ENCODE data around the gene LRRIQ4.

The LRRIQ4 gene

GRCh38 chr3:169811631-169812331 lies 889 bp upstream of the LRRIQ4 start:
- peak; percentile 30 for DNase-seq

GRCh38 chr3:169813278-169813677 lies 608 bp downstream of the LRRIQ4 start:
- DNase-seq = no peak

DNA sequence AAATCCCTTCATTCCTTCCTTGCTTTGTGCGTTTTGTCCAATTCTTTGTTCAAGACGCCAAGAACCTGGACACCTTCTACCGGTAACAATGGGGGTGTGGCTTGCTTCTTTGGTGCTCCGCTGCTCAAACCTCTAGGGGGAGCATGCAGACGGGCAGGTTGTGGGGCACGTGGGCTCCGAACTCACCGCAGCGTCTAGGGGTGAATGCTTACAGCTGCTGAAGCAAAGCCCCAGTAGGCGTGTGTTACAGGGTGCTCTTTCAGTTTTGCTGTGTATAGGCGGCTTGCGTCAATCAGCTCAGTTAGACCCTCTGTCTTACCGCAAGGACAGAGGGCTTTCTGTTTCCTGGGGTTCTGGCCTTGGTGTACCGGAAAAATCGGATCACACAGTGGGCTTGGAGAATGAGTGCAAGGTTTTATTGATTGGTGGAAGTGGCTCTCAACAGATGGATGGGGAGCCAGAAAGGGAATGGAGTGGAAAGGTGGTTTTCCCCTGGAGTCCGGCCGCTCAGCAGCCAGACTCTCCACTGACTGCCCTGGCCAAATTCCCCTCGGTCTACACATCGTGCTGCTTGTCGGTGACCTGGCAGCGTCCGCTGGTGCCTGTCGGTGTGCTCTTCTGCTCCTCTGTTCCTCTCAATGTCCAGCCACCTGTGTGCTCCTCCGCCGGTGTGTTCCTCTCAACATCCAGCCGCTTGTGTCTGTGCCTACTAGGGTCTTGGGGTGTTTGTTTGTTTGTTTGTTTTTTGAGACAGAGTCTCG lies 1.3 kb downstream of the LRRIQ4 start:
- peak; percentile 20 for DNase-seq

- no peak for DNase-seq
Observed at GRCh38 chr3:169815590-169816150, 3.0 kb downstream of the LRRIQ4 start.

DNA sequence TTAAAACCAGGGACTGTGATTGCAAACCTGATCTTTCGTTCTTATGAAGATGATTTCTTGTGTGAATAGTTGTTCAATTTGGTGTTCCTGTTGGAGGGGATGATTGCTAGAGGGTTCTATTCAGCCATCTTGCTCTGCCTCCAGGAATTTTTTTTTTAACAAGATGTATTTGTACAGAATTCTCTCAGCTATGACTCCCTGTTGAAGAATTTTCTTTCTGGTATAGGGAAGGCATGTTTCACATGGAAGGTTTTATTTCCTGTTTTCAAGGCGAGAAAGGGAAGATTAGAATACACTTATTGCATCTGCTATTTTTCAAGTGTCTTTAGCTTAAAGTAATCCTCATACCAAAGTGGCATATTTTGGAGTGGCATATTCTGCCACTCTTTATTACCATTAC lies 5.6 kb downstream of the LRRIQ4 start:
- no peak for DNase-seq

GRCh38 chr3:169822091-169822490 lies 9.4 kb downstream of the LRRIQ4 start:
- DNase-seq = peak; percentile 6

GRCh38 chr3:169822540-169822939 lies 9.9 kb downstream of the LRRIQ4 start:
- peak; percentile 78 for DNase-seq

GRCh38 chr3:169822983-169823382 lies 10.3 kb downstream of the LRRIQ4 start:
- DNase-seq = peak; percentile 21

- no peak for DNase-seq
Observed at GRCh38 chr3:169825316-169825715, 12.6 kb downstream of the LRRIQ4 start.

GRCh38 chr3:169827712-169828111 lies 15.0 kb downstream of the LRRIQ4 start:
- DNase-seq = no peak

- DNase-seq = no peak
Observed at GRCh38 chr3:169835533-169835932, 22.9 kb downstream of the LRRIQ4 start.

DNA sequence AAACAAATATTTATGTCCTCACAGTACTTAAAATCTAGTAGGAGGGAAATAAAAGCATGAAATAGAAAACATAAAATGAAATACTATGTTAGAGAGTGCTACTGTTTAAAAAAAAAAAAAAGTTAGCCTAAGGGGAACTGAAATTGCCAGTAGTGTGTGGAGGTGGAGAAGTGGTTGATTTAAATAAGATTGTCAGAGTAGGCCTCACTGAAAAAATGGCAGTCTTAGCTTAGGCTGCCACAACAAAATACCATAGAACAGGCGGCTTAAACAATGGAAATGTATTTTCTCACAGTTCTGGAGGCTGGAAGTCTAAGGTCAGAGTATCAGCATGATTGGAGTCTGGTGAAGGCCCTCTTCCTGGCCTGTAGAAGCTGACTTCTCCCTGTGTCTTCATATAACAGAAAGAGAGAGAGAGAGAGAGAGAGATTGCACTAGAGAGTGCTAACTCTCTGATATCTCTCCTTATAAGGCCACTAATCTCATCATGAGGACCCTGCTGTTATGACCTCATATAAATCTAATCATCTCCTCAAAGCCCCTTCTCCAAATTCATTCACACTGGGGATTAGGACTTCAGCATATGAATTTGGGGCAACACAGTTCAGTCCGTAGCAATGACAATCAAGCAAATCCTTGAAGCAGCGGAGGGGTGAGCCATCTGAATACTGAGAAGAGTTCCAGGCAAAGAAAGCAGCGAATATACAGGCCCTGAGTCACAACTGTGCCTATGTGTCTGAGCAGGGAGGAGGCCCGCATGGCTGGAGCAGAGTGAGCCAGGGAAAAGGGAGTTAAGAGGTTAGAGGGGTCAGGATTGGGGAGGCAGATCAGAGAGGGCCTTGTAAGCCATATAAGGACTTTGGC lies 23.6 kb downstream of the LRRIQ4 start:
- no peak for DNase-seq

GRCh38 chr3:169836942-169837275 lies 24.2 kb downstream of the LRRIQ4 start:
- DNase-seq = no peak

GRCh38 chr3:169838511-169839030 lies 25.9 kb downstream of the LRRIQ4 start:
- DNase-seq = no peak

- DNase-seq = no peak
Observed at GRCh38 chr3:169841171-169841570, 28.5 kb downstream of the LRRIQ4 start.

DNA sequence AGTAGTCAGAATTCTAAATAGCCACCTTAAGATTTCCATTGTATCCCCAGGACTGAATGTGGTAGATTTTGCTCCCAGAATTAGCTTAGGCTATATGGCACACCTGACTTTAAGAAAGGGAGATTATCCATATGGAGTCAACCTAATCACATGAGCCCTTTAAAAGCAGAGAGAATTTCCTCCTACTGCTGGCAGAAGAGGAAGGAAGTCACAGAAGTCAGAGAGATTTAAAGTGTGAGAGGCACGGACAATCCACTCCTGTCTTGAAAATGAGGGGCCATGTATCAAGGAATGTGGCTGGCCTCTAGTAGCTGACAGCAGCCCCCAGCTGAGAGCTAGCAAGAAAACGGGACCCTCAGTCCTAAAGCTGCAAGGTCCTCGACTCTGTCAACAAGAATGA lies 30.3 kb downstream of the LRRIQ4 start:
- no peak for DNase-seq

DNA sequence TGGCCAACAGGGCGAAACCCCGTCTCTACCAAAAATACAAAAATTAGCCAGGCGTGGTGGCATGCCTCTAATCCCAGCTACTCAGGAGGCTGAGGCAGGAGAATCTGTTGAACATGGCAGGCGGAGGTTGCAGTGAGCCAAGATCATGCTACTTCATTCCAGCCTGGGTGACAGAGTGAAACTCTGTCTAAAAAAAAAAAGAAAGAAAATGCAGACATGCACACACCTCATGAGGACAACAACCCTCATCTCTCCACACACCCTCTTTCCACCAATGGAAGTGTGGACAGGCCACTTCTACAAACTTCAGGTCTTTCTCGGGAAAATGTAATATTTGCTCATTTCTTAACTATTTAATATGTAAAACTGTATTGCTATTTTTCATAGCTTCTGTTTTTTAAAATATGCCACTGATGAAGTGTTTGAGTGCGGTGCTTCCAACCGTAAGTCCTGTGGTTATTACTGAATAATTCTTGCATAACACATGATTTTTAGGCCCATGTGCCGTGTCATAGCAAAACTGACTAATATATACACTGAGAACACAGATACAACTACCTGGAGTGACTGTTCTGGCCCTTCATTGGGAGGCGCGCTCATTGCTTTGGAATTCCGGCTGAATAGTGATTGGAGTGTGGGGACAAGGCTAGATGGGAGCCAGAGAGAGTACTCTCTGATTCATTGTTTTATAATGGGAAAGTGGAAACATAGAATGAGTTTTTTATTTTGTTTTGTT lies 34.0 kb downstream of the LRRIQ4 start:
- no peak for DNase-seq

- DNase-seq = peak; percentile 87
Observed at GRCh38 chr3:169847896-169848295, 35.2 kb downstream of the LRRIQ4 start.

- no peak for DNase-seq
Observed at GRCh38 chr3:169848741-169849140, 36.1 kb downstream of the LRRIQ4 start.

DNA sequence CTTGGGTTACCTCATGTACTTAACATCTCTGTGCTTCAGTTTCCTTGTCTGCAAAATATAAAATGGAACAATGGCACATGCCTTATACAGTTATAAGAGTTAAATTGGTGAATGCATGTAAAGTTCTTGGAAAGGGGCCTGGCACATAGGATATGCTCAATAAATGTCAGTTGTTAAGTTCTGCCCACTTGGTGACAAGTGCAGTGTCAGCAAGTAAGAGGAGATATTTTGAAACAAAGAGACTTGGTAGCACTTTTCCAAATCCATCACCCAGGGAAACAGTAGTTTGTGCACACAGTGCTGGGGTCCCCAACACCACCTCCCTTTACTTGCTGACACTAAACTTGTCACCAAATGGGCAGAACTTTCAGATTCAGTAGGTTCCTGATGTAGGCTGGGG lies 37.9 kb downstream of the LRRIQ4 start:
- DNase-seq = no peak

GRCh38 chr3:169855514-169855913 lies 42.8 kb downstream of the LRRIQ4 start:
- DNase-seq = no peak

DNA sequence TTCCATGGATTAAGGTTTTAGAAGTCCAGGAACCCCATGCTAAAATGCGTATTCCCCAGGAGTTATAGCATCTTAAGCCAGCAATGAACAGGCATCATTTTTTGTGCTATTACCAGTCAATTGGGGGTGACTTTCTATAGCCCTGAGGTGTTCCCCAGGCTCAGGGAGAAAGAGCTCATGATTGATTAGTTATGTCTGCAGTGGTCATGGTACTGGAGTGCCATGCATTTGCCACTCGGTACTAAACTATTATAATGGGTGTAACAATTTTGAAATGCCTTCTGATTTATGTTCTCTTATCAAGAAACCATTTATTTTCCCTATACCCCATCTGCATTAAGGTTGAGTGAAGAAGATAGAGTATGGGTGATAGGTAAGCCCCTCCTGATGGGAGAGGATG lies 45.1 kb downstream of the LRRIQ4 start:
- no peak for DNase-seq

Data from NCI-H510A (cell line).